Tibial nerve (tissue), 4 donors: ENCODE measurements around the gene BIRC2. TPM values are rescaled to one million over a fixed set of nuclear protein-coding genes. Genes with fewer than 3 reads are reported as not detected.
A peak's percentile ranks its signal among the peaks of the same experiment; 100 is the strongest.
"Not testable (repeated sequence)": the region's sequence is repeated elsewhere in the genome, so short reads cannot be mapped to it uniquely, and the experiment has no call there.

ENCODE experiments used
- DNase-seq, 2 donors: peaks; one replicate each; pipeline ENCODE4 v3.0.0-alpha.2; 2019; ENCODE audit warnings: low spot score in 2 of 2
- H3K27ac ChIP-seq, 4 donors: fragments of 200-600 bp; sonication (generic) in 3 of 4; one replicate each; pipeline ENCODE4 v1.5.1; 2017 to 2019; ENCODE audit warnings: mild to moderate bottlenecking in 1 of 4
- H3K27me3 ChIP-seq, 2 donors: fragments of 200-600 bp; sonication (generic) in 1 of 2; one replicate each; pipeline versions ENCODE4 v1.5.1 to v1.6.0; 2017 to 2019
- H3K36me3 ChIP-seq, 3 donors: fragments of 200-600 bp; sonication (generic); one replicate each; pipeline ENCODE4 v1.5.1; 2018 to 2019
- H3K4me1 ChIP-seq, 4 donors: fragments of 200-600 bp; sonication (generic) in 3 of 4; one replicate each; pipeline ENCODE4 v1.5.1; 2017 to 2019
- H3K4me3 ChIP-seq, 4 donors: fragments of 200-600 bp; sonication (generic) in 3 of 4; one replicate each; pipeline ENCODE4 v1.5.1; 2017 to 2019; ENCODE audit warnings: mild to moderate bottlenecking in 1 of 4, moderate library complexity in 1 of 4
- H3K9me3 ChIP-seq, 4 donors: fragments of 200-600 bp; sonication (generic) in 3 of 4; one replicate each; pipeline ENCODE4 v1.5.1; 2017 to 2019
- EP300 ChIP-seq, 2 donors: sonication (generic); formaldehyde crosslinking; IDR thresholded peaks; one replicate each; pipeline ENCODE4 v1.6.1; 2017; ENCODE audit warnings: antibody characterized with exemption in 2 of 2, mild to moderate bottlenecking in 1 of 2
- POLR2A ChIP-seq, 2 donors: fragments of 450-650 bp; IDR thresholded peaks; one replicate each; pipeline ENCODE4 v1.6.1; 2017; ENCODE audit warnings: antibody characterized with exemption in 2 of 2, mild to moderate bottlenecking in 2 of 2, moderate library complexity in 2 of 2
- WGBS, 2 donors: methylation state at CpG; one replicate each; pipeline ENCODE4 v1.1.5; 2018; 5-methylcytosine and 5-hydroxymethylcytosine counted together
- total RNA-seq, 4 donors: library from RNA; depleted of rRNA; stranded (reverse); fragments of >200 nt; gene quantifications; one replicate each; pipeline ENCODE4 v1.1.0, GENCODE V29; 2016
- TF ChIP-seq, protein P1 (sequence below), 5 experiments: fragments of 200-600 bp in 3 of 5; fragments of 450-650 bp in 2 of 5; sonication (generic) in 3 of 5; IDR thresholded peaks; one replicate each; pipeline ENCODE4 v1.5.1; 2016 to 2019; ENCODE audit warnings: antibody characterized with exemption in 5 of 5, mild to moderate bottlenecking in 3 of 5, moderate library complexity in 2 of 5

Gene BIRC2
- total RNA-seq, 4 donors from 2014 or later = 39.0 to 74.5 (median 51.4) TPM

DNA sequence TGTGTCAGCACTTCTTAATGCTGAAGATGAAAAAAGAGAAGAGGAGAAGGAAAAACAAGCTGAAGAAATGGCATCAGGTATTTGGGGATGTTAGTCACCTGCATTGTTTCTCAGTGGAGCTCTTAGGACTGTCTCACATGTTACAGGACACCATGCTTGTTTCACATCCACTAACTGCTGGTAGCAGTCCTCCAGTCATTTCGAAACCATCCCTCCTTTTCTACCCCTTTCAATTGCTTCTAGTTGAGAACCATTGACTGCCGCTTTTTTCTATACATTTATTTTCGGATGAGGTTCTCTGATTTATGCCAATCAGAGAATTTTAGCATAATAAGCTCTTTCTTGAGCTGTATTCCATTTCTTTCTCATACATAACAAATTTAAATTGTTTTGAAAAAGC, 21.5 kb downstream of the BIRC2 start:
- Histone ChIP-seq H3K4me1 (peaks cover 0 to 24% (median 4%) of the 10 kb centered on the region in 4 donors), H3K27ac (no peak overlapping the region), H3K4me3 (no peak overlapping the region), H3K36me3 (peaks cover 0 to 53% (median 8%) of the 10 kb centered on the region in 3 donors), H3K27me3 (no peaks in the 10 kb centered on the region), H3K9me3 (no peaks in the 10 kb centered on the region)
- TF ChIP-seq, protein P1, sequence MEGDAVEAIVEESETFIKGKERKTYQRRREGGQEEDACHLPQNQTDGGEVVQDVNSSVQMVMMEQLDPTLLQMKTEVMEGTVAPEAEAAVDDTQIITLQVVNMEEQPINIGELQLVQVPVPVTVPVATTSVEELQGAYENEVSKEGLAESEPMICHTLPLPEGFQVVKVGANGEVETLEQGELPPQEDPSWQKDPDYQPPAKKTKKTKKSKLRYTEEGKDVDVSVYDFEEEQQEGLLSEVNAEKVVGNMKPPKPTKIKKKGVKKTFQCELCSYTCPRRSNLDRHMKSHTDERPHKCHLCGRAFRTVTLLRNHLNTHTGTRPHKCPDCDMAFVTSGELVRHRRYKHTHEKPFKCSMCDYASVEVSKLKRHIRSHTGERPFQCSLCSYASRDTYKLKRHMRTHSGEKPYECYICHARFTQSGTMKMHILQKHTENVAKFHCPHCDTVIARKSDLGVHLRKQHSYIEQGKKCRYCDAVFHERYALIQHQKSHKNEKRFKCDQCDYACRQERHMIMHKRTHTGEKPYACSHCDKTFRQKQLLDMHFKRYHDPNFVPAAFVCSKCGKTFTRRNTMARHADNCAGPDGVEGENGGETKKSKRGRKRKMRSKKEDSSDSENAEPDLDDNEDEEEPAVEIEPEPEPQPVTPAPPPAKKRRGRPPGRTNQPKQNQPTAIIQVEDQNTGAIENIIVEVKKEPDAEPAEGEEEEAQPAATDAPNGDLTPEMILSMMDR (IDR thresholded peaks at IDR 0.05) = no peak
- no peak for TF ChIP-seq EP300 (IDR thresholded peaks at IDR 0.05)
- no peak for TF ChIP-seq POLR2A (IDR thresholded peaks at IDR 0.05)
- no peak for DNase-seq
- WGBS, 2 donors = 87% methylated on average over 3 of the region's 3 CpGs

DNA sequence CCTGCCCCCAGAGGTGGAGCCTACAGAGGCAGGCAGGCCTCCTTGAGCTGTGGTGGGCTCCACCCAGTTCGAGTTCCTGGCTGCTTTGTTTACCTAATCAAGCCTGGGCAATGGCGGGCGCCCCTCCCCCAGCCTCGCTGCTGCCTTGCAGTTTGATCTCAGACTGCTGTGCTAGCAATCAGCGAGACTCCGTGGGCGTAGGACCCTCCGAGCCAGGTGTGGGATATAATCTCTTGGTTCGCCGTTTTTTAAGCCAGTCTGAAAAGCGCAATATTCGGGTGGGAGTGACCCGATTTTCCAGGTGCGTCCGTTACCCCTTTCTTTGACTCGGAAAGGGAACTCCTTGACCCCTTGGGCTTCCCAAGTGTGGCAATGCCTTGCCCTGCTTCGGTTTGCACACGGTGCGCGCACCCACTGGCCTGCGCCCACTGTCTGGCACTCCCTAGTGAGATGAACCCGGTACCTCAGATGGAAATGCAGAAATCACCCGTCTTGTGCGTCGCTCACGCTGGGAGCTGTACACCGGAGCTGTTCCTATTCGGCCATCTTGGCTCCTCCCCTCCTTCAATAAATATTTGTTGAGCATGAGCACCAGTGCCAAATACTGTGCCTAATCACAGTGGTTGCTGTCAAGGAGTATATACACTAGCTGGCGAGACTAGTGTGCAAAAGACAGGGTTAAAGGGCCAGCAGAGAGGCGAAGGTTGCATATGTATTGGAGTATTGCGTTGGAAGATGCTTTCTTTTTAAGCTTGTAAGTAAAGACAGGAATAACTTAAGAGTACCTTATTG, 27.8 kb downstream of the BIRC2 start:
- DNase-seq, H3K4me1 ChIP-seq, H3K27ac ChIP-seq, H3K27me3 ChIP-seq, H3K9me3 ChIP-seq, H3K4me3 ChIP-seq: not testable (repeated sequence)
- WGBS, 2 donors = 82% methylated on average over 29 to 31 of the region's 31 CpGs
- peaks cover 0 to 38% (median 0%) of the 10 kb centered on the region in 3 donors for H3K36me3 ChIP-seq

DNA sequence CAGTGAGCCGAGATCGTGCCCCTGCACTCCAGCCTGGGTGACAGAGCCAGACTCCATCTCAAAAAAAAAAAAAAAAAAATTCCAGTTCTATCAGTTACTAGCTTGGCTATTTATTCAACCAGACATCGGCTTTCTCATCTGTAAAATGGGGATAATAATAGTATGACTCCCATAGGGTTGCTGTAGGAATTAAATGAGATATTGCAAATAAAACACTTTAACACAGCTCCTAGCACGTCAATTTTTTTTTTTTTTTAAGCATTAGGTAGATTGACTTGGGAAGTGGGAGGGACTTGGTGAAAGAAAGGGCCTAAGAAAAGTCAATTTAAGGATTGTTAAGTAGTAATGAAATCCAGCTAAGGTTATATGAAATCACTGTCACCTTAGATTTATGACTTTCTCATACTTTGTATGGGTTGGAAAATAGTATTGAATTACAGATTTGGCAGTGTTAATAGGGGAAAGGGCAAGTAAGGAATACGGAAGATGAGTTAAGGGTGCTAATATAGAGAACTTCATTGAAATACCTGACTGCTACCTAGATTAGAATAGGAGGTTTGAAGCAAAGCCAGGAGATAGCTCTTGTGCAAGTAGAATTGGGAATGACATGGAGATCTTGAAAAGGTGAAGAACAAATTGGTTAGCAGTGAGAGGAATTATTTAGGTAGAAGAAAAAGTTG, 28.8 kb downstream of the BIRC2 start:
- peaks cover 0 to 6% (median 0%) of the 10 kb centered on the region in 4 donors for H3K4me1 ChIP-seq
- DNase-seq = no peak
- TF ChIP-seq, protein P1 (IDR thresholded peaks at IDR 0.05) = no peak
- TF ChIP-seq EP300 (IDR thresholded peaks at IDR 0.05) (no peak), POLR2A (IDR thresholded peaks at IDR 0.05) (no peak)
- no peaks in the 10 kb centered on the region for H3K9me3 ChIP-seq
- H3K27ac ChIP-seq = no peak overlapping the region
- peaks cover 0 to 48% (median 0%) of the 10 kb centered on the region in 3 donors for H3K36me3 ChIP-seq
- 86 to 88% methylated on average over 5 of the region's 5 CpGs for WGBS, 2 donors
- H3K4me3 ChIP-seq = no peak overlapping the region
- no peaks in the 10 kb centered on the region for H3K27me3 ChIP-seq

DNA sequence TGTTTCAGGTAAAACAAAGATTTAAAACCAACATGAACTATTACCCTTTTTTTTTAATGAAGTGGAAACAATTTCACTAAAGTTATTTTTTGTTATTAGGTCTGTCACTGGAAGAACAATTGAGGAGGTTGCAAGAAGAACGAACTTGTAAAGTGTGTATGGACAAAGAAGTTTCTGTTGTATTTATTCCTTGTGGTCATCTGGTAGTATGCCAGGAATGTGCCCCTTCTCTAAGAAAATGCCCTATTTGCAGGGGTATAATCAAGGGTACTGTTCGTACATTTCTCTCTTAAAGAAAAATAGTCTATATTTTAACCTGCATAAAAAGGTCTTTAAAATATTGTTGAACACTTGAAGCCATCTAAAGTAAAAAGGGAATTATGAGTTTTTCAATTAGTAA, 30.9 kb downstream of the BIRC2 start:
- H3K4me1 ChIP-seq = peaks cover 0 to 11% (median 0%) of the 10 kb centered on the region in 4 donors
- no peaks in the 10 kb centered on the region for H3K27me3 ChIP-seq
- H3K36me3 ChIP-seq = peaks cover 0 to 57% (median 0%) of the 10 kb centered on the region in 3 donors
- 36 to 37% methylated on average over 2 of the region's 2 CpGs for WGBS, 2 donors
- H3K9me3 ChIP-seq = no peaks in the 10 kb centered on the region
- H3K4me3 ChIP-seq = no peak overlapping the region
- no peak for DNase-seq
- TF ChIP-seq EP300 (IDR thresholded peaks at IDR 0.05) = no peak
- TF ChIP-seq, protein P1 (IDR thresholded peaks at IDR 0.05) = no peak
- TF ChIP-seq POLR2A (IDR thresholded peaks at IDR 0.05) = no peak
- peak overlapping the region in 1 of 4 donors; percentile 33 for H3K27ac ChIP-seq

DNA sequence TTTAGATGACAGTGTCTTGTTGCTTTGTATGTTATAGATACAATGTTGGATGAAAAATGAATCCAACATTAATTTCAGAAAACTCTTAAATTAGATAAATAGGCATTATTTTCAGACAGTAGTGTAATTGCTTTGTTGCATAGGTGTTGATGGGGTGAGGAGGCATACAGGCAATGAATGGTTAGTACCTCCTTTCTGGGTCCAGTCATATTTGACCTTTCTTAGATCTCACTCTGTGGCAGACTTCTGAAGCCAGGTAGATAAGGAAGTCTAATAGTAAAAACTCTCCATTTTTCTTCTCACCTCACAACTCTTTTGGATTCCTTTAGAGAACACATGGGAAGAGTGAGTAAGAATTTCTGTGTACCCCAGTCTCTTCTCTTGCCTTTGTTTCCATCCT, 31.8 kb downstream of the BIRC2 start:
- Histone ChIP-seq H3K4me3 (no peak overlapping the region), H3K27me3 (no peaks in the 10 kb centered on the region), H3K36me3 (peaks cover 0 to 57% (median 0%) of the 10 kb centered on the region in 3 donors), H3K4me1 (peaks cover 0 to 16% (median 0%) of the 10 kb centered on the region in 4 donors), H3K27ac (peak overlapping the region in 1 of 4 donors; percentile 11), H3K9me3 (no peaks in the 10 kb centered on the region)
- DNase-seq = no peak
- TF ChIP-seq EP300 (IDR thresholded peaks at IDR 0.05) (no peak), POLR2A (IDR thresholded peaks at IDR 0.05) (no peak)
- TF ChIP-seq, protein P1 (IDR thresholded peaks at IDR 0.05) = no peak
